IPS-20b (cell line): ENCODE results near the gene FOXE3.

ENCODE experiments used
- H3K27ac ChIP-seq: one replicate; pipeline ENCODE4 v1.5.1; 2013; ENCODE audit warnings: low read length
- H3K27me3 ChIP-seq: 2 replicates; pipeline ENCODE4 v1.6.1; 2013; ENCODE audit warnings: mild to moderate bottlenecking, low read length, inconsistent platforms; ENCODE audit not compliant: insufficient read depth
- H3K36me3 ChIP-seq: 2 replicates; pipeline ENCODE4 v1.6.1; 2013; ENCODE audit warnings: low read depth, mild to moderate bottlenecking, inconsistent platforms, low read length, moderate library complexity; ENCODE audit not compliant: insufficient read depth
- H3K4me1 ChIP-seq: 2 replicates; pipeline ENCODE4 v1.6.1; 2013; ENCODE audit warnings: mild to moderate bottlenecking, control low read depth, inconsistent platforms, low read length, moderate library complexity; ENCODE audit not compliant: insufficient read depth
- H3K4me3 ChIP-seq: 2 replicates; pipeline ENCODE4 v1.5.1; 2013; ENCODE audit warnings: mild to moderate bottlenecking, low read length, inconsistent platforms
- H3K9ac ChIP-seq: 2 replicates; pipeline ENCODE4 v1.6.1; 2013; ENCODE audit warnings: low read depth, mild to moderate bottlenecking, inconsistent platforms, low read length, moderate library complexity
- H3K9me3 ChIP-seq: 2 replicates; pipeline ENCODE4 v1.6.1; 2013; ENCODE audit warnings: mild to moderate bottlenecking, low read depth, low read length, inconsistent platforms; ENCODE audit not compliant: insufficient read depth

FOXE3 gene

GRCh38 chr1:47388891-47389238 lies 27.2 kb upstream of the FOXE3 start:
- Histone ChIP-seq H3K27me3 (peaks cover 22% of the 10 kb centered on the region), H3K4me3 (no peak overlapping the region), H3K9me3 (no peaks in the 10 kb centered on the region), H3K27ac (no peak overlapping the region), H3K9ac (no peak overlapping the region), H3K36me3 (no peaks in the 10 kb centered on the region), H3K4me1 (no peaks in the 10 kb centered on the region)

DNA sequence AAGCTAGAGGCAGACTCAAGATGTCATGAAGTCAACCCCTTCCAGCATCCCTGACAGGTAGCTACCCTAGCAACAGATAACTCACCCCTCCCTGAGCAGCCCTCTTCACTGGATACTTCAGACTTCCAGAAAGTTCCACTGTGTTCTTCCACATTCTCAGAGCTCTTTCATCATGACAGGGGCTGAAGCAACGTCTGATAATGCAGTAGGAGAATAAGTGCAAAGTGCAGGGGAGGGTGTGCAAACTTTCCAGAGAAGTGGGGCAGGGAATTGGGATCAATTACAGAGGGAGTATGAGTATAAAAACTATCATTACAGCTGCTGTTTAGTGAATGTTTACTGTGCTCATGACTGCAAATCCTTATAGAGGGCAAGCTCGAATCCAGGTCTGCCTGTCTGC lies 26.4 kb upstream of the FOXE3 start:
- Histone ChIP-seq H3K9me3 (no peaks in the 10 kb centered on the region), H3K4me1 (no peaks in the 10 kb centered on the region), H3K27ac (no peak overlapping the region), H3K36me3 (no peaks in the 10 kb centered on the region), H3K27me3 (peaks cover 28% of the 10 kb centered on the region), H3K4me3 (no peak overlapping the region), H3K9ac (no peak overlapping the region)

GRCh38 chr1:47390843-47391242 lies 25.2 kb upstream of the FOXE3 start:
- peaks cover 28% of the 10 kb centered on the region for H3K27me3 ChIP-seq
- H3K36me3 ChIP-seq = no peaks in the 10 kb centered on the region
- H3K4me3 ChIP-seq = no peak overlapping the region
- H3K9me3 ChIP-seq = no peaks in the 10 kb centered on the region
- H3K4me1 ChIP-seq = no peaks in the 10 kb centered on the region
- H3K9ac ChIP-seq = no peak overlapping the region
- H3K27ac ChIP-seq = no peak overlapping the region

DNA sequence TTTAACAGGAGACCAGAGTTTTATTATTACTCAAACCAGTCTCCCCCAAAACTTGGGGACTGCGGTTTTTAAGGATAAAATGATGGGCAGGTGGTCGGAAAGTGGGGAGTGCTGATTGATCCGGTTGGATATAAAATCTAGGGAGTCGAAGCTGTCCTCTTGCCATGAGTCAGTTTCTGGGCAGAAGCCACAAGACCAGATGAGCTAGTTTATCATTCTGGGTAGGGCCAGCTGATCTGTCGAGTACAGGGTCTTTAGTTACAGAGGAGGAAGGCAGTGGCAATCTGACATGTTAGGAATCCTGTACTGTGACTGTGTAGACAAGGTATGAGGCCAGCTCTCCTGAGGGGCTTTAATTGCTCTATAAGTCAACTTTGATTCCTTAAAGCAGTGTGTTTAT lies 22.9 kb upstream of the FOXE3 start:
- H3K4me1 ChIP-seq = no peaks in the 10 kb centered on the region
- H3K36me3 ChIP-seq = no peaks in the 10 kb centered on the region
- H3K9ac ChIP-seq = no peak overlapping the region
- H3K27ac ChIP-seq = no peak overlapping the region
- no peaks in the 10 kb centered on the region for H3K9me3 ChIP-seq
- peaks cover 26% of the 10 kb centered on the region for H3K27me3 ChIP-seq
- H3K4me3 ChIP-seq = no peak overlapping the region

- Histone ChIP-seq H3K9me3 (no peaks in the 10 kb centered on the region), H3K27ac (no peak overlapping the region), H3K36me3 (no peaks in the 10 kb centered on the region), H3K4me3 (no peak overlapping the region), H3K4me1 (no peaks in the 10 kb centered on the region), H3K9ac (no peak overlapping the region), H3K27me3 (peaks cover 29% of the 10 kb centered on the region)
Measured at GRCh38 chr1:47395433-47395832, 20.7 kb upstream of the FOXE3 start.

GRCh38 chr1:47396671-47397196 lies 19.4 kb upstream of the FOXE3 start:
- Histone ChIP-seq H3K4me1 (no peaks in the 10 kb centered on the region), H3K27me3 (peaks cover 39% of the 10 kb centered on the region), H3K4me3 (no peak overlapping the region), H3K27ac (no peak overlapping the region), H3K9me3 (no peaks in the 10 kb centered on the region), H3K36me3 (no peaks in the 10 kb centered on the region), H3K9ac (no peak overlapping the region)

DNA sequence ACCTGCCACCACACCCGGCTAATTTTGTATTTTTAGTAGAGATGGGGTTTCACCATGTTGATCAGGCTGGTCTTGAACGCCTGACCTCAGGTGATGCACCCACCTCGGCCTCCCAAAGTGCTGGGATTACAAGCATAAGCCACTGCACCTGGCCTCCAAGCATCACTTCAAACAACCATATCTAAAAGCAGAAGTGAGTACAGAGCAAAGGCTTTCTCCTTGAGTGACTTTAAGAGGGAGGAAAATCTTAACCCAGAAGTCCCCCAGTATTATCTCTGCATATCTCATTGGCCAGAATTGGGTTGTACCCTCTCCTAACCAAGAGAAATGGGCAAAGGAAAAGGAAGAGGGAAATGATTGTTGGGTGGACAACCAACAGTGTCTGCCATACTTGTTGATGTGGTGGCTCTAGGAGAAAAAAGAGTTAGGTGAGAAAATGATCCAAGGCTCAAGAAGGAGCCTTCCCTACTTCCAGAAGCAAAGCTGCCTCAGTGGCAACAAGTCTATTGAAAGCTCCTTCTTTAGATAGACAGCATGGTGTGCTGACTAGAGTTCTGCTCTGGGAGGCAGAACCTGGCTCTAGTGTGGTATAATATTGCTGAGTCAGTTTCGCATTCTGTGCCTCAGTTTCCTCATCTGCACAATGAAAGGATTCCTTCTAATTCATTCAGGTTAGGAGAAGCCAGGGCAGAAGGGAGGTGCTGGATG lies 16.8 kb upstream of the FOXE3 start:
- Histone ChIP-seq H3K27me3 (peaks cover 46% of the 10 kb centered on the region), H3K9me3 (no peaks in the 10 kb centered on the region), H3K36me3 (no peaks in the 10 kb centered on the region), H3K4me1 (no peaks in the 10 kb centered on the region), H3K4me3 (no peak overlapping the region), H3K27ac (no peak overlapping the region), H3K9ac (no peak overlapping the region)

- no peaks in the 10 kb centered on the region for H3K4me1 ChIP-seq
- no peaks in the 10 kb centered on the region for H3K9me3 ChIP-seq
- no peak overlapping the region for H3K4me3 ChIP-seq
- no peaks in the 10 kb centered on the region for H3K36me3 ChIP-seq
- H3K27ac ChIP-seq = no peak overlapping the region
- H3K9ac ChIP-seq = no peak overlapping the region
- H3K27me3 ChIP-seq = peaks cover 44% of the 10 kb centered on the region
Measured at GRCh38 chr1:47399846-47400155, 16.3 kb upstream of the FOXE3 start.

- Histone ChIP-seq H3K9ac (no peak overlapping the region), H3K36me3 (no peaks in the 10 kb centered on the region), H3K9me3 (no peaks in the 10 kb centered on the region), H3K27ac (no peak overlapping the region), H3K4me1 (no peaks in the 10 kb centered on the region), H3K4me3 (no peak overlapping the region), H3K27me3 (peaks cover 52% of the 10 kb centered on the region)
Measured at GRCh38 chr1:47401761-47402160, 14.3 kb upstream of the FOXE3 start.

DNA sequence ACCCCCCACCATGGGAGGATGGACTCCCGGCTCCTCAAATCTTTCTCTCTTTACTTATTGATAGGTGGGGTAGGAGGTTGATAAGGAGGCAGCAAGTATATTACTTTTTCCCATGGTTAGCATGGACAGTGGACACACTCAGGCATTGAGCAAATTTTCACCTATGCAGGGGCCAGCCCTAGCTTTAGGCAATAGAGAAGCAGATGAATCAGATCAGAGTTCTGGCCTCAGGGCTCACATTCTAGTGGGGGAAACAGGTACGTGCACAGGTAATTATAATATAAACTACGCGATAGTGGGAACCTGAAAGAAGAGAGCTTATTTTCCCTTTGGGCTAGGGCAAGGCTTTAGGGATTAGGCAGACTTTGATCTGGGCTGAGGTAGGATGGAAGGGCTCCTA lies 13.5 kb upstream of the FOXE3 start:
- H3K4me3 ChIP-seq = no peak overlapping the region
- no peak overlapping the region for H3K9ac ChIP-seq
- peaks cover 1% of the 10 kb centered on the region; the same call in 1 of the 2 replicates for H3K4me1 ChIP-seq
- H3K27me3 ChIP-seq = peaks cover 49% of the 10 kb centered on the region
- no peak overlapping the region for H3K27ac ChIP-seq
- H3K36me3 ChIP-seq = no peaks in the 10 kb centered on the region
- H3K9me3 ChIP-seq = no peaks in the 10 kb centered on the region

DNA sequence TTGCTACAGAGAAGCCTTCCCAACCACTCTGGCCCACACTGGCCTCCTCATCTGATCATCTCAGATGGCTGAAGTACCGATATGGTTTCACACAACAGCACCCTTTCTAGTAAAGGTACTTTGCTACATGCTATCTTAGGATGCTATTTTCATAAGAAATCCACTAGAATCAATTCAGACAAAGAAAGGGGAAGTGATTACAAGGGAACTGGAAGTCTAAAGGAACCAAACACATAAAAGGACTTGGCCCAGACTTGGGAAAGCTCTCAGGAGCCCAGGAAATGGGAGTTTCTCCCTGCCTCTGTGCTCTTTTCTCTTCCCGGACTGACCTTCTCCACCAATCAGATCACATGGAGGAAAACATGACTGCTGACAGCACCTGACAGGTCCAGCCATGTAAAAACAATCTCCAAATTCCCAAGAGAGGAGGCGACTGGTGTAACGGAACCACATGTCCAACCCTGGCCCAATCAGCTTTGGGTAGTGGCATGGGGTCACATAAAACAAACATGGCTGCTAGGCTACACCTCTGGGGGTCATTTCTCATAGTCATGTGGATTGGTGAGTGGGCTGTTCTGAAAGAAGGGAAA lies 12.7 kb upstream of the FOXE3 start:
- H3K9ac ChIP-seq = no peak overlapping the region
- no peaks in the 10 kb centered on the region for H3K36me3 ChIP-seq
- H3K4me3 ChIP-seq = no peak overlapping the region
- H3K4me1 ChIP-seq = peaks cover 2% of the 10 kb centered on the region; the same call in 1 of the 2 replicates
- no peak overlapping the region for H3K27ac ChIP-seq
- H3K27me3 ChIP-seq = peaks cover 52% of the 10 kb centered on the region
- H3K9me3 ChIP-seq = no peaks in the 10 kb centered on the region

DNA sequence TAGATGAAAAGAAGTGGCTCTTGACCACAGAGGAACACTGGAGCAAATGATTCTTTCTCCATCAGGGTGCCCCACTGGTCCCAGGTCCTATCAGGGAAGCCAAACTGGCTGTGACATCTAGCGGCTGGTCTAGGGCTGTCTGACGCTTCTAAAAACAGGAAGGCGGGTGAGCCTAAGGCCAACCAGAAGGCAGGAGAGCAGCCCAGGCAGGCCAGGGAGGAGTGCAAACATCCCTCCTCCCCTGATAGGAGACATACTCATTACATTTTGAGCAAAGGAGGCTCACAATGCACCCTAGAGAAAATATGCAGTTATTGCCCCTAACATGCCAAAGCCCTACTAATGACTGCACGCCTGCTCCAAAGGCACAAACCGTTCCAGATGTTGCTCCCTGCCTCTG lies 10.4 kb upstream of the FOXE3 start:
- H3K27ac ChIP-seq = no peak overlapping the region
- peaks cover 66% of the 10 kb centered on the region for H3K27me3 ChIP-seq
- H3K4me3 ChIP-seq = no peak overlapping the region
- no peaks in the 10 kb centered on the region for H3K36me3 ChIP-seq
- H3K4me1 ChIP-seq = peaks cover 2% of the 10 kb centered on the region; the same call in 1 of the 2 replicates
- no peaks in the 10 kb centered on the region for H3K9me3 ChIP-seq
- H3K9ac ChIP-seq = no peak overlapping the region
